Skeletal muscle satellite cell (primary cell): ENCODE measurements around the gene TMEM170B. TPM values are rescaled to one million over a fixed set of nuclear protein-coding genes. Genes with fewer than 3 reads are reported as not detected.
A peak's percentile ranks its signal among the peaks of the same experiment; 100 is the strongest.

Source experiments
- H3K27me3 ChIP-seq: 2 replicates; pipeline ENCODE4 v1.7.0; 2013; ENCODE audit warnings: low read length; ENCODE audit not compliant: control insufficient read depth, insufficient read depth
- H3K36me3 ChIP-seq: 2 replicates; pipeline ENCODE4 v1.7.0; 2013; ENCODE audit warnings: mild to moderate bottlenecking, control low read depth, low read length; ENCODE audit not compliant: insufficient read depth
- H3K4me1 ChIP-seq: 2 replicates; pipeline ENCODE4 v1.7.0; 2013; ENCODE audit warnings: low read length; ENCODE audit not compliant: control insufficient read depth, insufficient read depth
- H3K4me2 ChIP-seq: 2 replicates; pipeline ENCODE4 v1.7.0; 2013; ENCODE audit warnings: mild to moderate bottlenecking, low read length
- H3K4me3 ChIP-seq: 2 replicates; pipeline ENCODE4 v1.7.0; 2013; ENCODE audit warnings: low read length
- H3K9ac ChIP-seq: 2 replicates; pipeline ENCODE4 v1.7.0; 2013; ENCODE audit warnings: mild to moderate bottlenecking, low read depth, low read length, moderate library complexity
- H3K9me3 ChIP-seq: replicated peaks from 2 replicates; pipeline ENCODE4 v1.7.0; 2013; ENCODE audit warnings: mild to moderate bottlenecking, control low read depth, low read length
- total RNA-seq: library from RNA; depleted of rRNA; stranded (reverse); fragments of >200 nt; gene quantifications from 2 replicates; pipeline ENCODE4 v1.2.3, GENCODE V29; 2012; rRNA removed

Gene TMEM170B
- 1.0 and 1.3 TPM in 2 replicates for total RNA-seq

- H3K9me3 ChIP-seq, result no peaks in the 10 kb centered on the region
- H3K36me3 ChIP-seq, result no peaks in the 10 kb centered on the region
- H3K4me1 ChIP-seq, result peaks cover 3% of the 10 kb centered on the region
- peak within 1 kb of the TSS; percentile 70 for H3K9ac ChIP-seq
- peak within 1 kb of the TSS; percentile 81 for H3K4me3 ChIP-seq
- peak within 1 kb of the TSS; percentile 93 for H3K4me2 ChIP-seq
- peaks cover under 1% of the 10 kb centered on the region for H3K27me3 ChIP-seq
Measured at GRCh38 chr6:11537229-11538051, at the start of gene TMEM170B. Gene TMEM170B (plus strand): TSS chr6:11537749. CDS start chr6:11538278, 529 bp downstream.

- no peak overlapping the region for H3K4me2 ChIP-seq
- H3K9me3 ChIP-seq, result no peaks in the 10 kb centered on the region
- no peak overlapping the region for H3K9ac ChIP-seq
- H3K4me1 ChIP-seq, result no peaks in the 10 kb centered on the region
- H3K36me3 ChIP-seq, result no peaks in the 10 kb centered on the region
- no peak overlapping the region for H3K4me3 ChIP-seq
- no peaks in the 10 kb centered on the region for H3K27me3 ChIP-seq
Measured at GRCh38 chr6:11490996-11491395, 46.6 kb upstream of the TMEM170B start.

GRCh38 chr6:11491596-11492463 is 45.7 kb upstream of the TMEM170B start:
- no peaks in the 10 kb centered on the region for H3K36me3 ChIP-seq
- H3K4me1 ChIP-seq, result no peaks in the 10 kb centered on the region
- no peak overlapping the region for H3K4me3 ChIP-seq
- no peak overlapping the region for H3K9ac ChIP-seq
- H3K4me2 ChIP-seq, result no peak overlapping the region
- H3K9me3 ChIP-seq, result no peaks in the 10 kb centered on the region
- no peaks in the 10 kb centered on the region for H3K27me3 ChIP-seq

- H3K4me2 ChIP-seq, result no peak overlapping the region
- no peaks in the 10 kb centered on the region for H3K27me3 ChIP-seq
- no peak overlapping the region for H3K4me3 ChIP-seq
- H3K4me1 ChIP-seq, result no peaks in the 10 kb centered on the region
- H3K36me3 ChIP-seq, result no peaks in the 10 kb centered on the region
- H3K9me3 ChIP-seq, result no peaks in the 10 kb centered on the region
- H3K9ac ChIP-seq, result no peak overlapping the region
Measured at GRCh38 chr6:11492464-11493290, 44.9 kb upstream of the TMEM170B start.

- Histone ChIP-seq H3K4me1 (no peaks in the 10 kb centered on the region), H3K4me3 (no peak overlapping the region), H3K4me2 (no peak overlapping the region), H3K36me3 (no peaks in the 10 kb centered on the region), H3K9ac (no peak overlapping the region), H3K9me3 (no peaks in the 10 kb centered on the region), H3K27me3 (no peaks in the 10 kb centered on the region)
Measured at GRCh38 chr6:11493974-11494373, 43.6 kb upstream of the TMEM170B start.

- H3K27me3 ChIP-seq, result no peaks in the 10 kb centered on the region
- no peaks in the 10 kb centered on the region for H3K9me3 ChIP-seq
- H3K4me1 ChIP-seq, result no peaks in the 10 kb centered on the region
- no peaks in the 10 kb centered on the region for H3K36me3 ChIP-seq
- H3K9ac ChIP-seq, result no peak overlapping the region
- no peak overlapping the region for H3K4me2 ChIP-seq
- no peak overlapping the region for H3K4me3 ChIP-seq
Measured at GRCh38 chr6:11494786-11495564, 42.6 kb upstream of the TMEM170B start.

- Histone ChIP-seq H3K27me3 (no peaks in the 10 kb centered on the region), H3K4me3 (no peak overlapping the region), H3K9me3 (no peaks in the 10 kb centered on the region), H3K9ac (peak overlapping the region; percentile 8), H3K4me1 (no peaks in the 10 kb centered on the region), H3K4me2 (no peak overlapping the region), H3K36me3 (no peaks in the 10 kb centered on the region)
Measured at GRCh38 chr6:11495565-11496145, 41.9 kb upstream of the TMEM170B start.

- Histone ChIP-seq H3K4me3 (no peak overlapping the region), H3K4me2 (no peak overlapping the region), H3K9me3 (no peaks in the 10 kb centered on the region), H3K27me3 (no peaks in the 10 kb centered on the region), H3K4me1 (no peaks in the 10 kb centered on the region), H3K36me3 (no peaks in the 10 kb centered on the region), H3K9ac (peak overlapping the region; percentile 8)
Measured at GRCh38 chr6:11496152-11497060, 41.1 kb upstream of the TMEM170B start.

- no peaks in the 10 kb centered on the region for H3K9me3 ChIP-seq
- H3K4me2 ChIP-seq, result no peak overlapping the region
- no peak overlapping the region for H3K4me3 ChIP-seq
- H3K9ac ChIP-seq, result no peak overlapping the region
- no peaks in the 10 kb centered on the region for H3K36me3 ChIP-seq
- H3K27me3 ChIP-seq, result no peaks in the 10 kb centered on the region
- no peaks in the 10 kb centered on the region for H3K4me1 ChIP-seq
Measured at GRCh38 chr6:11497107-11497506, 40.4 kb upstream of the TMEM170B start.

- Histone ChIP-seq H3K4me1 (no peaks in the 10 kb centered on the region), H3K27me3 (no peaks in the 10 kb centered on the region), H3K4me2 (no peak overlapping the region), H3K9ac (no peak overlapping the region), H3K9me3 (no peaks in the 10 kb centered on the region), H3K36me3 (no peaks in the 10 kb centered on the region), H3K4me3 (no peak overlapping the region)
Measured at GRCh38 chr6:11497881-11498280, 39.7 kb upstream of the TMEM170B start.
